Calu3 (cell line): ENCODE results near the gene MYH15. TPM values are rescaled to one million over a fixed set of nuclear protein-coding genes. Genes with fewer than 3 reads are reported as not detected.

Experiments used
- BruUV-seq: library from RNA; stranded (reverse); fragments of 400-500 nt; replicated peaks from 2 replicates; lab custom pipeline; 2021; lab: Mats Ljungman, UMichigan
- CTCF ChIA-PET: fragments of 300-600 bp; sonication (Branson Sonifier 250); formaldehyde crosslinking; loops from one replicate; lab custom pipeline; 2022; ENCODE audit warnings: antibody characterized with exemption; lab: Charles Lee
- DNase-seq: peaks from one replicate; pipeline ENCODE4 v3.0.0; 2022
- H3K27ac Mint-ChIP-seq: one replicate; pipeline ENCODE4 v1.8.0; 2022; ENCODE audit warnings: mixed read lengths; ENCODE audit not compliant: unreplicated experiment
- H3K27me3 Mint-ChIP-seq: one replicate; pipeline ENCODE4 v1.8.0; 2022; ENCODE audit warnings: mixed read lengths; ENCODE audit not compliant: unreplicated experiment
- H3K36me3 Mint-ChIP-seq: one replicate; pipeline ENCODE4 v1.8.0; 2022; ENCODE audit warnings: mild to moderate bottlenecking, moderate library complexity, mixed read lengths; ENCODE audit not compliant: insufficient read depth, unreplicated experiment
- H3K4me1 Mint-ChIP-seq: one replicate; pipeline ENCODE4 v1.8.0; 2022; ENCODE audit warnings: mild to moderate bottlenecking, low read depth, mixed read lengths; ENCODE audit not compliant: unreplicated experiment
- H3K4me3 Mint-ChIP-seq: one replicate; pipeline ENCODE4 v1.8.0; 2022; ENCODE audit warnings: mild to moderate bottlenecking, low read depth, moderate library complexity, mixed read lengths; ENCODE audit not compliant: unreplicated experiment
- H3K9me3 Mint-ChIP-seq: one replicate; pipeline ENCODE4 v1.8.0; 2022; ENCODE audit warnings: low read depth, mixed read lengths; ENCODE audit not compliant: unreplicated experiment
- intact Hi-C: fragments of 100-400 bp; cut with micrococcal nuclease; formaldehyde crosslinking; loops from one replicate; pipeline ENCODE4 v1.10.0; 2022; ENCODE audit not compliant: unreplicated experiment
- total RNA-seq: library from RNA; stranded (reverse); gene quantifications from 2 replicates; pipeline ENCODE4 v1.2.3, GENCODE V29; 2022
- TF ChIP-seq, protein P1 (sequence below): fragments of 200-600 bp; IDR thresholded peaks from one replicate; pipeline ENCODE4 v1.8.0; 2022; ENCODE audit warnings: antibody characterized with exemption; ENCODE audit not compliant: unreplicated experiment

Gene MYH15
- total RNA-seq, 1 experiment from 2014 or later, result 0.35 TPM

GRCh38 chr3:108357042-108357441 lies 153.4 kb downstream of the MYH15 start:
- Mint-ChIP-seq H3K27ac (no peak overlapping the region), H3K36me3 (no peaks in the 10 kb centered on the region), H3K27me3 (no peaks in the 10 kb centered on the region), H3K4me1 (no peaks in the 10 kb centered on the region), H3K4me3 (no peak overlapping the region), H3K9me3 (no peaks in the 10 kb centered on the region)
- DNase-seq, result no peak
- intact Hi-C loops, result no loop called here
- TF ChIP-seq, protein P1, sequence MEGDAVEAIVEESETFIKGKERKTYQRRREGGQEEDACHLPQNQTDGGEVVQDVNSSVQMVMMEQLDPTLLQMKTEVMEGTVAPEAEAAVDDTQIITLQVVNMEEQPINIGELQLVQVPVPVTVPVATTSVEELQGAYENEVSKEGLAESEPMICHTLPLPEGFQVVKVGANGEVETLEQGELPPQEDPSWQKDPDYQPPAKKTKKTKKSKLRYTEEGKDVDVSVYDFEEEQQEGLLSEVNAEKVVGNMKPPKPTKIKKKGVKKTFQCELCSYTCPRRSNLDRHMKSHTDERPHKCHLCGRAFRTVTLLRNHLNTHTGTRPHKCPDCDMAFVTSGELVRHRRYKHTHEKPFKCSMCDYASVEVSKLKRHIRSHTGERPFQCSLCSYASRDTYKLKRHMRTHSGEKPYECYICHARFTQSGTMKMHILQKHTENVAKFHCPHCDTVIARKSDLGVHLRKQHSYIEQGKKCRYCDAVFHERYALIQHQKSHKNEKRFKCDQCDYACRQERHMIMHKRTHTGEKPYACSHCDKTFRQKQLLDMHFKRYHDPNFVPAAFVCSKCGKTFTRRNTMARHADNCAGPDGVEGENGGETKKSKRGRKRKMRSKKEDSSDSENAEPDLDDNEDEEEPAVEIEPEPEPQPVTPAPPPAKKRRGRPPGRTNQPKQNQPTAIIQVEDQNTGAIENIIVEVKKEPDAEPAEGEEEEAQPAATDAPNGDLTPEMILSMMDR, result no peak
- BruUV-seq, result no TSS peak
- CTCF ChIA-PET, result no interaction called here

DNA sequence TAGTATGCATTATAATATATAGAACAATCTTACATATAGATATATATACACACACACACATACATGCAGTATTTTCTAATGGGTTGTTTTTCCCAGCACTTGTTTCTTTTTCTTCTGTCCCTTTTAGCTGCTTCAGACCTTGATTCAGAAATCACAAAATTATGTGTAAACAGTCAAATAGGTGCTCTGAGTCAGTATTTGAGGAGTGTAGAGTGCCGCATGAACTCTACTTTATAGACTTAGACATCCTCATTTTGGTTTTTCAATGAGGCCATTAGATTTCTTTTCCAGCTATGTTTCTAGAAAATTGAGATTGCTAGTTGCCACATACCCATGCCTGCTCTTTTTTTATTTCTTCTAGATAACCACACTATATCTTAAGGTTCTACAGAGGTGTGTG lies 155.8 kb downstream of the MYH15 start:
- Mint-ChIP-seq H3K36me3 (no peaks in the 10 kb centered on the region), H3K9me3 (no peaks in the 10 kb centered on the region), H3K4me1 (no peaks in the 10 kb centered on the region), H3K4me3 (no peak overlapping the region), H3K27ac (no peak overlapping the region), H3K27me3 (no peaks in the 10 kb centered on the region)
- TF ChIP-seq, protein P1, result no peak
- no TSS peak for BruUV-seq
- DNase-seq, result no peak
- intact Hi-C loops, result no loop called here
- CTCF ChIA-PET, result no interaction called here

DNA sequence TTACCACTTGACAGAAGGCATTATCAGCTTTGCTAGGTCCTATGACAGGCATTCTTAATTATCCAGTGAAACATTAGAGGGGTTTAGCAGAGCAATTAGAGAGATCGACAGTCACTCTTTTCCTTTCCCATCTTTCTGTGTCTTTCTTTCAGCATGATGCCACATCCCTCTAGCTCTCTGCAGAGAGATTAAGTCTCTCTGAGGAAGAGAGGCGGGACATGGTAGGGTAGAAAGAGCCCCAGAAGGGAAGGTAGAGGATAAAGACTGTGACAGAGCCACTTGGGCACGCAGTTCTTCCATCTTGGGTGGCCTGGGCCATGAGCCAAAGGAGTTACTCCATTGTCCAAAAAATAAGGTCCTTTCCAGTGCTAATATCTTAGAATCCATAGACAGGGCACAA lies 158.2 kb downstream of the MYH15 start:
- TF ChIP-seq, protein P1, result no peak
- no peak for DNase-seq
- H3K4me3 Mint-ChIP-seq, result no peak overlapping the region
- no peaks in the 10 kb centered on the region for H3K9me3 Mint-ChIP-seq
- BruUV-seq, result no TSS peak
- no peaks in the 10 kb centered on the region for H3K4me1 Mint-ChIP-seq
- no peaks in the 10 kb centered on the region for H3K36me3 Mint-ChIP-seq
- H3K27ac Mint-ChIP-seq, result no peak overlapping the region
- intact Hi-C loops, result no loop called here
- H3K27me3 Mint-ChIP-seq, result no peaks in the 10 kb centered on the region
- CTCF ChIA-PET, result no interaction called here

GRCh38 chr3:108346301-108347227 lies 163.8 kb downstream of the MYH15 start:
- no peak overlapping the region for H3K27ac Mint-ChIP-seq
- BruUV-seq, result no TSS peak
- intact Hi-C loops, result no loop called here
- H3K27me3 Mint-ChIP-seq, result no peaks in the 10 kb centered on the region
- TF ChIP-seq, protein P1, result no peak
- H3K9me3 Mint-ChIP-seq, result no peaks in the 10 kb centered on the region
- H3K4me3 Mint-ChIP-seq, result no peak overlapping the region
- DNase-seq, result no peak
- peaks cover 9% of the 10 kb centered on the region for H3K4me1 Mint-ChIP-seq
- CTCF ChIA-PET, result no interaction called here
- no peaks in the 10 kb centered on the region for H3K36me3 Mint-ChIP-seq
